ENCODE data around the gene FNDC10.

- TF ChIP-seq ZNF384 (IDR thresholded peaks at IDR 0.05) (no peak), FOXA1 (IDR thresholded peaks at IDR 0.05) (no peak), ELF4 (IDR thresholded peaks at IDR 0.05) (no peak), PKNOX1 (IDR thresholded peaks at IDR 0.05) (no peak), LEF1 (IDR thresholded peaks at IDR 0.05; ENCODE audit: borderline replicate concordance) (no peak), FOXK2 (IDR thresholded peaks at IDR 0.05) (no peak), SUZ12 (IDR thresholded peaks at IDR 0.05) (no peak), HDGF (IDR thresholded peaks at IDR 0.05; ENCODE audit: borderline replicate concordance) (no peak), BHLHE40 (IDR thresholded peaks at IDR 0.05; ENCODE audit: borderline replicate concordance) (no peak), NFRKB (IDR thresholded peaks at IDR 0.05) (no peak)
These were observed 24.8 kb upstream of the FNDC10 start for GRCh38 chr1:1624443-1625403.

Measured in HEK293T (cell line).